Breast epithelium (tissue), 3 donors: Measurements from ENCODE around the gene CPNE9.

Experiments
- POLR2A ChIP-seq: fragments of 450-650 bp; IDR thresholded peaks from one replicate; pipeline ENCODE4 v1.6.1; 2016; ENCODE audit warnings: antibody characterized with exemption, mild to moderate bottlenecking, moderate library complexity
- POLR2AphosphoS5 ChIP-seq, 3 donors: sonication (generic); formaldehyde crosslinking; IDR thresholded peaks; one replicate each; pipeline ENCODE4 v1.6.1; 2017; ENCODE audit warnings: antibody characterized with exemption in 3 of 3
- TF ChIP-seq, protein P1 (sequence below), 3 donors: fragments of 450-650 bp; IDR thresholded peaks; one replicate each; pipeline ENCODE4 v1.5.1; 2016 to 2017; ENCODE audit warnings: antibody characterized with exemption in 3 of 3, mild to moderate bottlenecking in 3 of 3, moderate library complexity in 3 of 3

DNA sequence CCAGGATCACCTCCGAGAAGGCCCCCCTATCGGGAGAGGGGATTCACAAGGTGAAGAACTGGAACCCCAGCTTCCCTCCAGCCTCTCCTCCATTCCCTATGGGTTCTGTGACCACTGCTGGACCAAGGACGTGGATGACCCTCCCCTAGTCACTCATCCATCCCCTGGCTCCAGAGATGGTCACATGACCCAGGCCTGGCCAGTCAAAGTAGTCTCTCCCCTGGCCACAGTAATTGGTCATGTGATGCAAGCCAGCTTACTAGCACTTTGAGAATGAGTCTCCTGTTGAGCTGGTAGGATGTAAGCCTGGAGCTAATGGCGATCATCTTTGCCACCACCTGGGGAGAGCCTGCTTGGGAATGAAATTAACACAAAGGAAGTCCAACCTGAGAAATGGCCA is 62.2 kb downstream of the CPNE9 start:
- TF ChIP-seq POLR2A (no peak), POLR2AphosphoS5 (IDR thresholded peaks at IDR 0.05) (no peak)
- TF ChIP-seq, protein P1, sequence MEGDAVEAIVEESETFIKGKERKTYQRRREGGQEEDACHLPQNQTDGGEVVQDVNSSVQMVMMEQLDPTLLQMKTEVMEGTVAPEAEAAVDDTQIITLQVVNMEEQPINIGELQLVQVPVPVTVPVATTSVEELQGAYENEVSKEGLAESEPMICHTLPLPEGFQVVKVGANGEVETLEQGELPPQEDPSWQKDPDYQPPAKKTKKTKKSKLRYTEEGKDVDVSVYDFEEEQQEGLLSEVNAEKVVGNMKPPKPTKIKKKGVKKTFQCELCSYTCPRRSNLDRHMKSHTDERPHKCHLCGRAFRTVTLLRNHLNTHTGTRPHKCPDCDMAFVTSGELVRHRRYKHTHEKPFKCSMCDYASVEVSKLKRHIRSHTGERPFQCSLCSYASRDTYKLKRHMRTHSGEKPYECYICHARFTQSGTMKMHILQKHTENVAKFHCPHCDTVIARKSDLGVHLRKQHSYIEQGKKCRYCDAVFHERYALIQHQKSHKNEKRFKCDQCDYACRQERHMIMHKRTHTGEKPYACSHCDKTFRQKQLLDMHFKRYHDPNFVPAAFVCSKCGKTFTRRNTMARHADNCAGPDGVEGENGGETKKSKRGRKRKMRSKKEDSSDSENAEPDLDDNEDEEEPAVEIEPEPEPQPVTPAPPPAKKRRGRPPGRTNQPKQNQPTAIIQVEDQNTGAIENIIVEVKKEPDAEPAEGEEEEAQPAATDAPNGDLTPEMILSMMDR (IDR thresholded peaks at IDR 0.05) = no peak
